Brain pericyte (primary cell): ENCODE data around the gene PLCZ1.
"Not testable (repeated sequence)": the region's sequence is repeated elsewhere in the genome, so short reads cannot be mapped to it uniquely, and the experiment has no call there.

Experiments
- DNase-seq: peaks from one replicate; pipeline ENCODE4 v3.0.0-alpha.2; 2012; ENCODE audit warnings: low read depth, low spot score

The PLCZ1 gene

GRCh38 chr12:18737819-18738218 lies at the start of gene PLCZ1, which contains the start of gene CAPZA3:
TSS of gene PLCZ1 (minus strand) at chr12:18738012. CDS start at chr12:18737371, 641 bp downstream.
TSS of gene CAPZA3 (plus strand) at chr12:18738119. CDS start at chr12:18738269, 150 bp downstream.
- no peak for DNase-seq

- DNase-seq: not testable (repeated sequence)
Measured at GRCh38 chr12:18785465-18785864, 47.7 kb upstream of the PLCZ1 start.

- no peak for DNase-seq
Measured at GRCh38 chr12:18782827-18783226, 45.0 kb upstream of the PLCZ1 start.

GRCh38 chr12:18766479-18766878 lies 28.7 kb upstream of the PLCZ1 start:
- not testable (repeated sequence) for DNase-seq

- no peak for DNase-seq
Measured at GRCh38 chr12:18755341-18755740, 17.5 kb upstream of the PLCZ1 start.

- DNase-seq: no peak
Measured at GRCh38 chr12:18754124-18754707, 16.4 kb upstream of the PLCZ1 start.

GRCh38 chr12:18753481-18754123 lies 15.8 kb upstream of the PLCZ1 start:
- no peak for DNase-seq

GRCh38 chr12:18752947-18753346 lies 15.1 kb upstream of the PLCZ1 start:
- no peak for DNase-seq

- DNase-seq: peak; percentile 55
Measured at GRCh38 chr12:18752280-18752920, 14.6 kb upstream of the PLCZ1 start.

- no peak for DNase-seq
Measured at GRCh38 chr12:18751866-18752265, 14.1 kb upstream of the PLCZ1 start.

GRCh38 chr12:18750085-18750484 lies 12.3 kb upstream of the PLCZ1 start:
- DNase-seq: no peak

- no peak for DNase-seq
Measured at GRCh38 chr12:18749386-18749957, 11.7 kb upstream of the PLCZ1 start.

- DNase-seq: no peak
Measured at GRCh38 chr12:18747895-18748294, 10.1 kb upstream of the PLCZ1 start.

- no peak for DNase-seq
Measured at GRCh38 chr12:18731156-18731555, 6.7 kb downstream of the PLCZ1 start.

- no peak for DNase-seq
Measured at GRCh38 chr12:18723752-18724151, 14.1 kb downstream of the PLCZ1 start.

- no peak for DNase-seq
Measured at GRCh38 chr12:18721452-18721851, 16.4 kb downstream of the PLCZ1 start.

- no peak for DNase-seq
Measured at GRCh38 chr12:18720690-18721089, 17.1 kb downstream of the PLCZ1 start.

- DNase-seq: no peak
Measured at GRCh38 chr12:18719922-18720510, 17.8 kb downstream of the PLCZ1 start.

- DNase-seq: no peak
Measured at GRCh38 chr12:18718462-18718861, 19.4 kb downstream of the PLCZ1 start.

GRCh38 chr12:18716236-18716635 lies 21.6 kb downstream of the PLCZ1 start:
- DNase-seq: no peak

- DNase-seq: no peak
Measured at GRCh38 chr12:18706798-18707197, 31.0 kb downstream of the PLCZ1 start.

GRCh38 chr12:18703911-18704310 lies 33.9 kb downstream of the PLCZ1 start:
- DNase-seq: no peak
